Fibroblast of pulmonary artery (primary cell): Measurements from ENCODE around the gene ARHGAP22.

Experiments used
- DNase-seq: peaks from one replicate; pipeline ENCODE4 v3.0.0-alpha.2; 2010; ENCODE audit warnings: low read depth
- H3K4me3 ChIP-seq: replicated peaks from 2 replicates; pipeline ENCODE4 v1.5.1; 2011; ENCODE audit warnings: low read depth, mild to moderate bottlenecking, control low read depth, low read length, moderate library complexity
- CTCF ChIP-seq: IDR thresholded peaks from 2 replicates; pipeline ENCODE4 v1.5.1; 2011; ENCODE audit warnings: mild to moderate bottlenecking, control low read depth, low read length, inconsistent platforms; ENCODE audit errors: missing control alignments

Gene ARHGAP22

GRCh38 chr10:48548531-48549135 lies 56.2 kb downstream of the ARHGAP22 start:
- no peak overlapping the region for H3K4me3 ChIP-seq
- no peak for TF ChIP-seq CTCF
- no peak for DNase-seq

GRCh38 chr10:48547981-48548380 lies 56.9 kb downstream of the ARHGAP22 start:
- no peak overlapping the region for H3K4me3 ChIP-seq
- DNase-seq: no peak
- TF ChIP-seq CTCF: no peak

GRCh38 chr10:48547061-48547895 lies 57.6 kb downstream of the ARHGAP22 start:
- no peak overlapping the region for H3K4me3 ChIP-seq
- no peak for DNase-seq
- TF ChIP-seq CTCF: no peak

GRCh38 chr10:48545462-48546145 lies 59.3 kb downstream of the ARHGAP22 start:
- no peak for DNase-seq
- TF ChIP-seq CTCF: no peak

GRCh38 chr10:48543182-48543844 lies 61.6 kb downstream of the ARHGAP22 start:
- H3K4me3 ChIP-seq: no peak overlapping the region
- no peak for TF ChIP-seq CTCF
- DNase-seq: no peak

More at GRCh38 chr10:48545462-48546145, 59.3 kb downstream of the ARHGAP22 start:
- no peak overlapping the region for H3K4me3 ChIP-seq

- TF ChIP-seq CTCF: no peak
- DNase-seq: no peak
- no peak overlapping the region for H3K4me3 ChIP-seq
Observed at GRCh38 chr10:48542471-48543181, 62.2 kb downstream of the ARHGAP22 start.
